HG02763 (cell line): ENCODE data around the gene HMCN1.

Experiments used
- ATAC-seq: cut with Tn5 transposase; IDR thresholded peaks from one replicate; pipeline ENCODE4 v1.9.1; 2021; ENCODE audit warnings: mild to moderate bottlenecking, moderate library complexity; ENCODE audit not compliant: unreplicated experiment

Gene HMCN1

DNA sequence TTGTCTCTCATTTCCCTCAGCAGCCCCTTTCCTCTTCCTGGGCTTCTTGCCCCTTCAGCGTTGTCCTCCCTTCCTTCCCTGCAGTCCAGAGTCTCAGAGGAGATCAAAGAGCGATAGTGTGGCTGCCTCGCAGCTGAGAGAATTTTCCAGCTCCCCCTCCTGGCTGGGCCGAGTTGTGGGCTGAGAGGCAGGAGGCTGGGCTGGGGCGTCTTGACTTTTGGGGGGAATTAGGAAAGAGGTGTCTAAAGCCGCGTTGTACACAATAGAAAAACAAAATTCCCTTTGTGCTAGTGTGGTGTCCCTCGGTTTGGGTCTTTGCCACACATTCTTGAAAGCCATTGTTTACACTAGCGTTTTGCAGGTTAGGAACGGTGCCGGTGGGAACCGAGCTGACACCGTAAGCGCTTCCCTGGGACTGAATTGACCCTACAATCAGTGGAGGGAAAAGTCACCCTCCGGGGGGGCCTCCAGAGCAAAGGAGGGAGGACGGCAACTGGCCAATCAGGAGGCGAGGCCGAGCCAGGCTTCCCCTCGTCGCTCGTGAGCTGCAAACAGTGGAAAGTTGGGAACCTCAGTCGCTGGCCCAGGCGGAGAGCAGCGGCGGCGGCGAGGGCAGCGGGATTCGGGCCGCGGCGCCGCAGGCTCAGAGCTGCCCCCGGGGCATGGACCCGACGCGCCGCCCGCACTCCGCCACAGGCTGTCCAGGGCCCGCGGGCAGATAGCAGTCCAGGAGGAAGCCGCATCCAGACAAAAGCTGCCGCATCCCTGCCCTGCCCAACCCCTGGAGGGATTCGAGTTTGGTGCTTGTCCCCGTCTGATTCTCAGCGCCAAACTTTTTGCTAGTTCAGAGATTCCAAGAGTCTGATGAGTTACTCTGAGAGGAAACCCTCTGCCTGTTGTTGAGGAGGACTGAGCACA, at the start of gene HMCN1:
HMCN1 (plus strand) TSS at position 574 of the 918 bp plus-strand sequence. CDS start 389 bp downstream, outside the sequence.
- ATAC-seq, result no peak

- no peak for ATAC-seq
These were observed 47.1 kb upstream of the HMCN1 start for GRCh38 chr1:185686821-185687778.

GRCh38 chr1:185690527-185690926, 43.7 kb upstream of the HMCN1 start:
- no peak for ATAC-seq

GRCh38 chr1:185693654-185694053, 40.5 kb upstream of the HMCN1 start:
- ATAC-seq, result peak; percentile 22

GRCh38 chr1:185694081-185694480, 40.1 kb upstream of the HMCN1 start:
- ATAC-seq, result peak; percentile 82

GRCh38 chr1:185695299-185695698, 38.9 kb upstream of the HMCN1 start:
- no peak for ATAC-seq

DNA sequence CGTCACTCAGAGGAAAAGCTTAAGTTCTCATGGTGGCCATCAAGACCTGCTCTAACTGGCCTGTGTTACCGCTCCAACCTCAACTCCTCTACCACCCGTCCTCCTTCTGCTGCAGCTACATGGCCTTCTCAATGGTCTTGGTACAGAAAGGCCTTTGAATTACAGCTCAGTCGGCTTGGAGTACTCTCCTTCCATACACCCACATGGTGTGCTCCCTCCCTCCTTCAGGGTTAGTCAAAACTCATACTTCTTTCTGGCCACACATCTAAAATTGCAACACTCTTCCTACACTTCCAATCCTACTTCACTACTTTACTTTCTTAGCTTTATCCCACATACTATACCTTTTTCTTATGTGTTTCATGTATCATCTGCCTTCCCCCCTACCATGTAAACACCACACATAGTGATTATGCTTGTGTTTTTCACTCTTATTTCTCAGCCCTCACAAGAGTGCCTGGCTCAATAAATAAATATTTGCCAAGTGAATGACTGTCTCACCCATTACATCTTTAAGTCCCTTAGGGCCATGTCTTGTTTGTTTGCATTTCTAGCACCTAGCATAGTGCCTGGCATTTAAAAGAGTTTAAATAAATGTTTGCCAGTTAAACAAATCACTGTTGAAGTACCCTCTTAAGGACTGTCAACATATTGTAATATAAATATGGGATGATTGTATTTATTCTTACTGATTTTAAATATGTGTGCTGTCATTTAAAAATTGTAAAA, 37.6 kb upstream of the HMCN1 start:
- no peak for ATAC-seq

DNA sequence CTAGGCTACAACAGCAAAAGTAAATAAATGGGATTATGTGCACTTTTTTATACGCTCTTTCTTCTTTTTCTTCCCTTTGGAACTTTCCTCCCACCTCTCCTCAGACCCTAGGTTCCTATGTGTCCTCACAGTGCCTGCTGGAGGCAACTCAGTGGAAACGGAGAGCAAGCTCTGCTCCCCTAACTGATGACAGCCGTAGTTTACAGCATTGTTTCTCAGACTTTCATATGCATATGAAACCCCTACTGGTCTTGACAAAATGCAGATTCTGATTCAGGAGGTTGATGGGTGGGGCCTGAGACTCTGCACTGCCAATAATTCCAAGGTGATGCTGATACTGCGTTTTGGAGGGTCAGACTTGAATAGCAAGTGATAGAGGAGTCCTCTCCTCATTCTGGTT, 34.3 kb upstream of the HMCN1 start:
- ATAC-seq, result no peak

- ATAC-seq, result no peak
These were observed 32.5 kb upstream of the HMCN1 start for GRCh38 chr1:185701650-185702049.

GRCh38 chr1:185704181-185704580, 30.0 kb upstream of the HMCN1 start:
- no peak for ATAC-seq

- no peak for ATAC-seq
These were observed 18.1 kb upstream of the HMCN1 start for GRCh38 chr1:185716095-185716494.

DNA sequence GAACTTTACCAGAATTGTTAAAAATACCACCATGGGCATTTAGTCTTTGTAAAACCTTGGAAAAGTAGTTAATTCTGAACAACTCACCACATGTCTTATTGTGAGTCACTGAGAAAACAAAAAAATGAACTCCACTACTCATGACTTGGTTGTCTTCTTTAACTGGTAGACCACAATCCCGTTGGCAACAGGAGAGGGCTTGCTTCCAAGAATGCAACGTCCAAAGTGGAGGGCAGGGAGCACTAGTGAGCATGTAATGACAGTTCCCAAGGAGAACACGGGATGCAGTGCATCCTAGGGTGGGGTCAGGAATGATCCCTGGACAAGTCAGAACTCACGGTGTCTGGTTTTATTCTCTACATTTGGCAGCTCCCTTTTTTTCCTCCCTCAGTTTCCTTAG, 15.2 kb upstream of the HMCN1 start:
- no peak for ATAC-seq

DNA sequence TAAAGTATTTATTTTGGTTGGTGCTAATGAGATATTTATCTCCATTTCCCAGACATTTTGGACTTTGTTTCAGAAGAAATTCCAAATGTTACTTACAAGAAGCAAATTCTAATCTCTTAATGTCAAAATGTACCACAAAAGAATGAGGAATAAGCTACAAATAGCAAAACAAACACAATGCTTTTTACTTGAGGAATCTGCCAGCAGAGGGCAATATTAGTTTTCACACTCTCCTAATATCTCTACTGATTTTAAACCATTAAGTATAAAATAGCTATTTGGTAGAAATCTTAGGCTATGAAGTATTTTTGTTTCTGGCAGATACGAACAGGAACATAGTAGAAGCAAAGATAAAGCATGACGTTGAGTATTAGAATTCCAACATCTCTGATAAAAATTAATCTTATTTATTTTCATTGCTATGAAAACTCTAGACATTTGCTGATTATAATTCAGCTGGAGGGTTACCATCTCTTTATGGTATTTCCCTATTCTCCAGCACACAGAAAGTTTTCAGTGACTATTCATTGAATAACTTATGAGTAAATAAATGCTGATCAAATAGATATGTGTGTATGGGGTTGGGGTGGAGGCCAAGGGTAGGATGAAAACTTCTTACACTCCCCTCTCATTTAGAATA, 13.4 kb upstream of the HMCN1 start:
- no peak for ATAC-seq

GRCh38 chr1:185721553-185721952, 12.6 kb upstream of the HMCN1 start:
- ATAC-seq, result no peak

GRCh38 chr1:185722098-185722497, 12.1 kb upstream of the HMCN1 start:
- no peak for ATAC-seq

DNA sequence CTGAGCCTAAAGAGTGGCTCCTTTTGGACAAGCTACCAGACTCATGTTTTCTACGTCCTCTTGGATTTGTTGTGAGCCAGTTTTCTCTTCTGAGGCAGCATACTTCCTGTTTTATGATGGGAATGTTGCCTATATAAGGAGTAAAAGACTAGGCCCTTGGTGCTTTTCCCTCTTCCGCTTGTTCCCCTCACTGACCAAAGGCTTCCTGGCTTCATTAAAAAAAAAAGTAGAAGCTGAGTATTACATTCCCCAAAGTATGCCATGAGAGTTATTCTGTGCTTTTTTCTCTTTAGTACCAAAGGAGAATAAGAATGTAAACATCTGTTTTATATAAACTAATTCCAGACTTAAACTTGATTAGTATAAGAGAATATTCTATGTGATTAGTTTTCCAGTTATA, 6.5 kb upstream of the HMCN1 start:
- no peak for ATAC-seq

DNA sequence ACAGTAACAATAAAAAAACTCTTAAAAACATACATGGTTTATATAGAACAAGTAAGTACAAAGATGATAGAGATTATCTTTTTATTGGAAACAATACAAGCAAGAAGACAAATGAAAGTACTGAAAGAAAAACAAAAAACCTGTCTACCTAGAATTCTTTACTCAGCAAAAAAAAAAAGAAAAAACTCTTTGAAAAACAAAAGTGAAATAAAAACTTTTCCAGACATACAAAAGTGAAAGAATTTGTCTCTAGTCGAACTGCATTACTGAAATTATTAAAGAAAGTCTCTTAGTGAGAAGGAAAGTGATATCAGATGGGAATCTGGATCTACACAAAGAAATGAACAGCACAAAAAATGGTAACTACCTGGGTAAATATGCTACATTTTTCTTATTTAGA, 2.7 kb upstream of the HMCN1 start:
- no peak for ATAC-seq

DNA sequence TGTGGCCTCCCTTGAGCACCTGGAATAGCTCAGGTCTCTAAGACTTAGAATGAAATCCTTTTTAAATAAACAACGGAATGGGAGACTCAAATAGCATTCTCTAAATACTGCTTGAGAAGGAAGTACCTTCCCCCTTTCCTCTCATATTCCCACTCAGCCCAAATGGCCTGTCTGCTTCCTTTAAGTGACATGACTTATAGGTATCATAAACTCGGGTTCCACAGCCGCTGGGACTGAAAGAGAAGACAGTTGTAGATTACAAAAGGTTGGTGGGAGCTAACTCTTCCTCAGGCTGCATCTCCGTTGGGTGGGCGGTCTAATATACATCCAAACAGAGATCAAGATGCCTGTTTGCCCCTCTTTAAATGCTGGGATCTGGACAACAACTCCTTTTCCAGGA, 1.2 kb upstream of the HMCN1 start:
- ATAC-seq, result no peak

GRCh38 chr1:185734929-185735700, 924 bp downstream of the HMCN1 start:
- no peak for ATAC-seq

- no peak for ATAC-seq
These were observed 1.5 kb downstream of the HMCN1 start for GRCh38 chr1:185735701-185736064.
